NB4 (cell line): Measurements from ENCODE around the gene LTB4R2.
A peak's percentile ranks its signal among the peaks of the same experiment; 100 is the strongest.

Source experiments
- DNase-seq: peaks from one replicate; pipeline ENCODE4 v3.0.0; 2010; ENCODE audit warnings: low read depth
- H3K4me3 ChIP-seq: one replicate; pipeline ENCODE4 v1.5.1; 2011; ENCODE audit warnings: mild to moderate bottlenecking, low read depth, low read length, moderate library complexity
- MAX ChIP-seq: IDR thresholded peaks from 2 replicates; pipeline ENCODE4 v1.6.1; 2011; ENCODE audit warnings: low read depth, low read length
- MYC ChIP-seq: IDR thresholded peaks from 2 replicates; pipeline ENCODE4 v1.6.1; 2011; ENCODE audit warnings: low read depth, low read length
- POLR2A ChIP-seq: IDR thresholded peaks from 2 replicates; pipeline ENCODE4 v1.6.1; 2011; ENCODE audit warnings: mild to moderate bottlenecking; ENCODE audit not compliant: insufficient read length; ENCODE audit errors: extremely low read depth
- TF ChIP-seq, protein P1 (sequence below): IDR thresholded peaks from one replicate; pipeline ENCODE4 v1.5.1; 2012; ENCODE audit warnings: low read depth, low read length

LTB4R2 gene

DNA sequence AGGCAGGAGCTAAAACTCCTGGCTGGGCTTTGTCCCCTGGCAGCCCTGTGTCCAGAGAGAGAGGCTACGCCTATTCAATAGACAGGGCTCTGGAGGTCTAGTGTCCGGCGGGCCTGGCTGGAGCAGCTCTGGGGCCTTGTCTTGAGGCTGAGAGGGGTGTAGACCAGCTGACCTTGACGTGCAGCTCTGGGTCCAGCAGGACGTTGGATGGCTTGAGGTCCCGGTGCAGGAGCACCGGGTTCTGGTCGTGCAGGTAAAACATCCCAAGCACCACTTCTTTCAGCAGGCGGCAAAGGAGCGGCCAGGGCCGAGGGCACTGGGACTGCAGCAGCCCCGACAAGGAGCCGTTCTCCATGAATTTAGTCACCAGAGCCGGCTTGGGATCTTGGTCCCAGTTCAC, 28.9 kb downstream of the LTB4R2 start:
- H3K4me3 ChIP-seq, result no peak overlapping the region
- TF ChIP-seq, protein P1, sequence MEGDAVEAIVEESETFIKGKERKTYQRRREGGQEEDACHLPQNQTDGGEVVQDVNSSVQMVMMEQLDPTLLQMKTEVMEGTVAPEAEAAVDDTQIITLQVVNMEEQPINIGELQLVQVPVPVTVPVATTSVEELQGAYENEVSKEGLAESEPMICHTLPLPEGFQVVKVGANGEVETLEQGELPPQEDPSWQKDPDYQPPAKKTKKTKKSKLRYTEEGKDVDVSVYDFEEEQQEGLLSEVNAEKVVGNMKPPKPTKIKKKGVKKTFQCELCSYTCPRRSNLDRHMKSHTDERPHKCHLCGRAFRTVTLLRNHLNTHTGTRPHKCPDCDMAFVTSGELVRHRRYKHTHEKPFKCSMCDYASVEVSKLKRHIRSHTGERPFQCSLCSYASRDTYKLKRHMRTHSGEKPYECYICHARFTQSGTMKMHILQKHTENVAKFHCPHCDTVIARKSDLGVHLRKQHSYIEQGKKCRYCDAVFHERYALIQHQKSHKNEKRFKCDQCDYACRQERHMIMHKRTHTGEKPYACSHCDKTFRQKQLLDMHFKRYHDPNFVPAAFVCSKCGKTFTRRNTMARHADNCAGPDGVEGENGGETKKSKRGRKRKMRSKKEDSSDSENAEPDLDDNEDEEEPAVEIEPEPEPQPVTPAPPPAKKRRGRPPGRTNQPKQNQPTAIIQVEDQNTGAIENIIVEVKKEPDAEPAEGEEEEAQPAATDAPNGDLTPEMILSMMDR, result no peak
- no peak for TF ChIP-seq MAX
- TF ChIP-seq MYC, result no peak
- no peak for TF ChIP-seq POLR2A
- no peak for DNase-seq

DNA sequence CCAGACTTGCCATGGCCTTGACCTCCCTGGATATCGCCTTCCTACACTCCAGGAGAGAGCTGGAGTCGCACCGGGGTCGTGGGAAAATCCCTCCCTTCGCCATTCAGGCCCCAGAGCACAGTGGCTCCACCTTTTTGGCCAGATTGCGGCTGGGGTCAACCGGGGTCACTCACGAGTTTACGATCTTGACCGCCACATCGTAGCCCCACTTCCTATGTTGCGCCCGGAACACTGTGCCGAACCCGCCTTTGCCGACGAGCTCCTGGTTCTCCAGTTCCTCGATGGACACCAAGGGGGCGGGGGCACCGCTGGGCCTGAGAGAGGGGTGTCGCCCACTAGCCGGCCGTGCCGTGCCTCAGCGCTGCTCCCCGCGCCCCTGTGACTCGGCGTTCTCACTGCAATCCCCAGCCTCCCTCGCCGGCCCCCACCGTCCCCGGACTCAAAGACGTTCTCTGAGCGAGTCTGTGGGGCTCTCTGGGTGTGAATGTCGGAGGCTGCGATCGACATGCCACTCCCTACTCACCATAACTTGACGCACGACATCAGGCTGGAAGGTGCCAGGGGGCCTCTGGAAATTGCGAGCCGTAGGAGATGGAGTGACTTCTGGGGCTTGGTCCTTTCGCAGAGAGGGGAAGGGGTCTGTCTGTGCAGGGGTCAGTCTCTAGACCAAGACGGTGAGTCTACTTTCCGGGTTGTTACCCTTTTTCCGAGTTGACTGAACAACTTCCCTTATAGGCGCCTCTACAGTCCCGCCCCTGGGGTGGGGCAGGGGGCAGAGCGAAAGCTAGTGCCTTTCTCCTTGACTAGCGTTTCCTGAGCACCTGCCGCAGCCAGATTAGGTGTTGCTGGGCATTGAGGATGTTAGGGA, 29.6 kb downstream of the LTB4R2 start, which contains the start of gene RIPK3:
Gene RIPK3, minus strand, starts transcription at position 708 of the 868 bp plus-strand sequence. Its CDS starts 165 bp downstream, at position 543.
- TF ChIP-seq MYC (no peak), POLR2A (no peak), MAX (no peak)
- TF ChIP-seq, protein P1, result no peak
- H3K4me3 ChIP-seq, result peak within 1 kb of the TSS; percentile 49
- peak; percentile 22 for DNase-seq

GRCh38 chr14:24340606-24341005, 30.7 kb downstream of the LTB4R2 start:
- DNase-seq, result no peak
- TF ChIP-seq MYC, result no peak
- no peak for TF ChIP-seq POLR2A
- no peak for TF ChIP-seq MAX
- TF ChIP-seq, protein P1, result no peak
- H3K4me3 ChIP-seq, result no peak overlapping the region

DNA sequence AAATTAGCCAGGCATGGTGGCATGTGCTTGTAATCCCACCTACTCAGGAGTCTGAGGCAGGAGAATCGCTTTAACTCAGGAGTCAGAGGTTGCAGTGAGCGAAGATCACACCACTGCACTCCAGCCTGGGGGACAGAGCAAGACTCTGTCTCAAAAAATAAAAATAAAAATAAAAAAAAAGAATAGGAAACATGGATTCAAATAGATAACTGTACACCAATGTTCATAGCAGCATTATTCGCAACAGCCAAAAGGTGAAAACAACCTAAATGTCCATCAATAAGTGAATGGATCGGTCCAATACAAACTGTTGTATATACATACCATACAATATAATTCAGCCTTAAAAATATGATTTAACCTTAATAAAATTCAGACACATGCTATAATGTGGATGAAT, 32.9 kb downstream of the LTB4R2 start:
- DNase-seq, result no peak
- no peak for TF ChIP-seq MAX
- TF ChIP-seq MYC, result no peak
- TF ChIP-seq POLR2A, result no peak
- TF ChIP-seq, protein P1, result no peak
- H3K4me3 ChIP-seq, result no peak overlapping the region

DNA sequence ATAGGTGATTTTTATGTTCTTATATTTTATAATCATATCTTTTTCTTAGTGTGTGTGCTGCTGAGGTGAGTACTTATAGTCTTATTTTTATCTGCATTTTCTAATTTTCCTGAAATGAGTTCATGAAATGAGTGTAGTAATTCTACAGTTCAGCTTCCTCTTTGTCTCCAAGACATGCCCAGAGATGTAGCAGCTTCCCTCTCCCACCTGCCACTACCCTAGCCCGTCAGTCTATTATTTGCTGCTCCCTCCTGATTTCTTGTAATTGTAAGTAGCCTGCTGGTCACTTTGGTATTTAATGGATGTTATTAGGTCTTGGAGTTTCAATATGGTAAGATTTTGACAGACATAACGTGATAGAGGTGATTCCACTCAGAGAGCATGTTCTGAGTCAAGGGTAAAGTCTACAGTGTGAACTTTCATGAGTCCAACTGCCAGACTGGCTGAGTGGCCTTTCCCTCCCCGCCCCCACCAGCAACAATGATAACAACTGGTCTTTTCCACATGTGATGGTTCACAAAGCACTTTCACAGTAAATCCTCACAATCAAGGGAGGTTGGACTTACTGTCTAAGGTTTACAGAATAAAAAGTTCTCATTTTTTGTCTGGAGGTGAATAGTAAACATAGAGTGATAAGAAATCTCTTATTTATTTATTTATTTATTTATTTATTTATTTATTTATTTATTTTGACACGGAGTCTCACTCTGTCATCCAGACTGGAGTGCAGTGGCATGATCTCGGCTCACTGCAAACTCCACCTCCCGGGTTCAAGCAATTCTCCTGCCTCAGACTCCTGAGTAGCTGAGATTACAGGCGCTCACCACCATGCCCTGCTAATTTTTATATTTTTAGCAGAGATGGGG, 34.1 kb downstream of the LTB4R2 start:
- H3K4me3 ChIP-seq, result no peak overlapping the region
- no peak for DNase-seq
- no peak for TF ChIP-seq MYC
- TF ChIP-seq, protein P1, result no peak
- no peak for TF ChIP-seq MAX
- TF ChIP-seq POLR2A, result no peak
